HG03460 (cell line): Measurements from ENCODE around the gene OCLN.
A peak's percentile ranks its signal among the peaks of the same experiment; 100 is the strongest.
"Not testable (repeated sequence)": the region's sequence is repeated elsewhere in the genome, so short reads cannot be mapped to it uniquely, and the experiment has no call there.

ENCODE experiments used
- ATAC-seq: cut with Tn5 transposase; IDR thresholded peaks from one replicate; pipeline ENCODE4 v1.9.1; 2021; ENCODE audit not compliant: unreplicated experiment

OCLN gene

GRCh38 chr5:69489246-69489645 lies 3.3 kb upstream of the OCLN start:
- ATAC-seq, result no peak

- no peak for ATAC-seq
These were observed 1.6 kb upstream of the OCLN start for GRCh38 chr5:69491027-69491426.

GRCh38 chr5:69491838-69492390 lies 676 bp upstream of the OCLN start:
- no peak for ATAC-seq

DNA sequence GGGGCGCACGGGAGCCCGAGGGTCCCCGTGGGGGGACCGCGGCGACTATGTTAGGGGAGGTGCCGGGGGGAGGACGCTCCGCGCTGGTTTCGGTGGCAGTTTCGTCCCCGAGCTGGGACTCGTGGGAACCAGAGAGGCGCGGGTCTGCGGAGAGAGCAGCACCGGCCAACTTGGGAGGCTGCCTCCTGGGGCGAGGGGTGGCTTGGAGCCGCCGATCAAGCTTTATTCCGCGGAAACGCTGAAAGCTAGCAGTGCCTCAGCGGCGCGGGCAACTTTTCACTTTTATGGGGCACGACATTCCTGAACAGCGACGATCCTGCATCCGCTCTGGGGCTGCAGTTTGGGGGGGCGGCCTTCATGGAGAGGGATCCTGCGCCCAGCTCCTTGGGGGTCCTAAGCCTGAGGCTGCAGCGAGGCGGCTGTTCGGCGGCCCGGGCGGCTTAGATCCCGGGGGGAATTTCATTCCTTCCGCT lies 369 bp downstream of the OCLN start:
- peak; percentile 50 for ATAC-seq

DNA sequence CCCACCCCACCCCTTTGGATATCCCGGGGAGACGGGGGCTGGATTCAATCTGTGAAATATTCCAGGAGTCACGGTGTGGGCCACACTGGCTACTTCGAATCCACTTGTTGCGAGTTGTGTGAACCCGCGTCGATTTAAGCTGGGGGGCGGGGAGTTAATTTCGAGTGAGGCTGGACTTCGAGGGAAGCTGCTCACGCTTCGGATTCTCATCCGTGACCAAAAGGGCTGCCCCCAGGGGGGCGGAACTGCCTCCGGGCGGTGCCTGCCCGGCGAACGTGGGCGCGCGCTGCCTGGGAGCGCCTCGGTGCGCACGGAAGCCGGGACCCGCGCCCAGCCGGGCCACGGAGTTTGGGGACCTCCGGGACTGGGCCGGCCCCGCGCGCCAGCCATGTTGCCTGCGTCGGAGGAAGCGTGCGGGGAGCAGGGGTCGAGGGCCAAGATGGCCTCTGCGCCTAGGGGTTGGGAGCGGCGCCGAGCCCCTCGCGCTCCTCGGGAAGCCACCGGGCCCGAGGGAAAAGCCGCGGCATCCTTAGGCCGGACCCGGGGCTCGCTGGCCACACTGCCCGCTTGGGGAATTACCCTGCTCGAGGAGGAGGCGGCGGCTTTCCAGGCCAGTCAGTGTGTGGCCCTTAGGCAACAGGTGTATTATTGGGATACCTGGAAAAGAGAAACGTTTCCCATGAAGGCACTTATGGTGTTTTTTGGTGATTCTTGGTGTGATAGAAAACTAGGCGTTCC lies 975 bp downstream of the OCLN start:
- ATAC-seq, result peak; percentile 13

DNA sequence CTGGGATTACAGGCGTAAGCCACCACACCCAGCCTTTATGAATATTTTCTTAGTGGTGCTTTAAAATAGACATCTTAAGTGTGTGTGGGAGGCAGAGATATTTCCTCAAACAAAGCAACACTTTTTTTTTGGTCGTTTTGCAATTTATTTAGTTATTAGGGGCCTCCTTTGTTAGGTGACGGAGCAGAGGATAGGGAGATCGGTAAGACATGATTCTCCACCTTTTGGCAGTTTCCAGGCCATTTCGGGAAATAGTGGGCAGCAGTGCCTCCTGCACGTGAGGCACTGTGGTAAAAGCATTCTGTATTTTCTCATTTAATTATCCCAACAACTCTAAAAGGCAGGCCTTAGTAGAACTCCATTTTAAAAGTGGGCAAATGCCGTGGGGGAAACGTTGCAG lies 1.9 kb downstream of the OCLN start:
- ATAC-seq, result no peak

DNA sequence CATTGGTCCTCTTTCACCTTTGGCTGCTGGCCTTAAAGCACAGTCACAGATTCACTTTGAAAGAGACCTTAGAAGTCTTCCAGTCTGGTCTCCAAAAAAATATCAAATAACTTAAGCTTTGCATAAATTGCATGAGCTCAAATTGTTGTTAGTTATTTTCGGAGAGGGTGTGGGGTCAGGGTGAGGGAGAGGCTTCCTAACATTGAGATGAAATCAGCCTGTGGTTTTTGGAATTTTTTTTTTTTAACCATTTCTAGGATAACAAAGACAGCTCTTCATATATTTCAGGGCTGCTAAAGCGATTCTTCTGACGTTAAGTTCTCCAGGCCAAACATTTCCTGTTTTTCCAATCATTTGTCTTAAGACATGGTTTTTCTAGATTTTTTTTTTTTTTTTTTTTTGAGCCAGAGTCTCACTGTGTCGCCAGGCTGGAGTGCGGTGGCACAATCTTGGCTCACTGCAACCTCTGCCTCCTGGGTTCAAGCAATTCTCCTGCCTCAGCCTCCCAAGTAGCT lies 4.5 kb downstream of the OCLN start:
- ATAC-seq, result no peak

DNA sequence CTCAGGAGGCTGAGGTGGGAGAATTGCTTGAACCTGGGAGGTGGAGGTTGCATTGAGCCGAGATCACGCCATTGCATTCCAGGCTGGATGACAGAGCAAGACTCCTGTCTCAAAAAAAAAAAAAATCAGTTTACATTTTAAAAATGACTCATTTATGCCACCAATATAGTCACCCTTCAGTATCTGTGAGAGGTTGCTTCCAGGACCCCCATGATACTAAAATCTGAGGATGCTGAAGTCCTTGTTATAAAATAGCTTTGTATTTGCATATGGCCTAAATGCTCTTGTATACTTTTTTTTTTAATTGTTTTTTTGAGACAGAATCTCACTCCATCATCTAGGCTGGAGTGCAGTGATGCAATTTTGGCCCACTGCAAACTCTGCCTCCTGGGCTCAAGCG lies 5.8 kb downstream of the OCLN start:
- ATAC-seq, result no peak

GRCh38 chr5:69502367-69502766 lies 9.8 kb downstream of the OCLN start:
- no peak for ATAC-seq

GRCh38 chr5:69502767-69503488 lies 10.3 kb downstream of the OCLN start:
- no peak for ATAC-seq

GRCh38 chr5:69504036-69504435 lies 11.4 kb downstream of the OCLN start:
- no peak for ATAC-seq

- ATAC-seq, result no peak
These were observed 12.7 kb downstream of the OCLN start for GRCh38 chr5:69505306-69505705.

DNA sequence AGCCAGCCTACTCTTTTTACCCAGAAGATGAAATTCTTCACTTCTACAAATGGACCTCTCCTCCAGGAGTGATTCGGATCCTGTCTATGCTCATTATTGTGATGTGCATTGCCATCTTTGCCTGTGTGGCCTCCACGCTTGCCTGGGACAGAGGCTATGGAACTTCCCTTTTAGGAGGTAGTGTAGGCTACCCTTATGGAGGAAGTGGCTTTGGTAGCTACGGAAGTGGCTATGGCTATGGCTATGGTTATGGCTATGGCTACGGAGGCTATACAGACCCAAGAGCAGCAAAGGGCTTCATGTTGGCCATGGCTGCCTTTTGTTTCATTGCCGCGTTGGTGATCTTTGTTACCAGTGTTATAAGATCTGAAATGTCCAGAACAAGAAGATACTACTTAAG lies 16.6 kb downstream of the OCLN start:
- no peak for ATAC-seq

- ATAC-seq, result no peak
These were observed 18.1 kb downstream of the OCLN start for GRCh38 chr5:69510694-69511093.

DNA sequence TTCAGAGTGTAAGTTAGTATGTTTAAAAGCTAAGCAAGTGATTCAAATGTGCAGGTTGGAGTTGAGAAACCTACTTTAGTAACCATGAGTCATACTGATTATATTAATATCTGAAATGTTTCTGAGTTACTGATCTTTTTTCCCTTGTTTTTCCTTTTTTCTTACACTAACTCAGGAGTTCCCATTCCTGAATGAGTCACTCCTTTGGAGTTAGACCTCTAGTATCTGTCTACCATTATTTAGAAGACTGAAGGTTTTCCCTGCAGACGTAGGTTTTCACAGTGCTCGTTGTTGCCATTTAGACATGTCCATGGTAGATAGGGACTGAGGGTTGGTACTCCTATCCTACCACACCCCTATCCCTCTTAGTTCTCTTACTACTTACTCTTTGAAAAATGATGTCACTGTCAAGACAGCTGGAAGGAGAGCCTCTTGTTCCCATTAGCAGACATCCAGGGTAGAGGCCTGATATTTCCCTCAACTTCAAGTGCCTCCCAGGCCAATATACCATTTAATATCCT lies 20.2 kb downstream of the OCLN start:
- ATAC-seq, result no peak

- not testable (repeated sequence) for ATAC-seq
These were observed 23.0 kb downstream of the OCLN start for GRCh38 chr5:69515570-69515969.

DNA sequence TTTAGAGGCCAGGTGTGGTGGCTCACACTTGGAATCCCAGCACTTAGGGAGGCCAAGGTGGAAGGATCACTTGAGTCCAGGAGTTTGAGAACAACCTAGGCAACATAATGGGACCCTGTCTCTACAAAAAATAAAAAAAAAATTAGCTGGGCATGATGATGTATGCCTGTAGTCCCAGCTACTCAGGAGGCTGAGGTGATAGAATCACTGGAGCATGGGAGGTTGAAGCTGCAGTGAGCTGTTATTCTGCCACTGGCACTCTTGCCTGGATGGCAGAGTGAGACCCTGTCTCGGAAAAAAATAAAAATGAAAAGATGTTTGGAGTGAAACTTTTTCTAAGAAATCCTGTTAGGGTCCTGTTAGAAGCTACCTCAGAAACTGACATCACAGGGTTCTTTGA lies 24.2 kb downstream of the OCLN start:
- ATAC-seq, result no peak

GRCh38 chr5:69517763-69518212 lies 25.2 kb downstream of the OCLN start:
- no peak for ATAC-seq

GRCh38 chr5:69519285-69519684 lies 26.7 kb downstream of the OCLN start:
- no peak for ATAC-seq

DNA sequence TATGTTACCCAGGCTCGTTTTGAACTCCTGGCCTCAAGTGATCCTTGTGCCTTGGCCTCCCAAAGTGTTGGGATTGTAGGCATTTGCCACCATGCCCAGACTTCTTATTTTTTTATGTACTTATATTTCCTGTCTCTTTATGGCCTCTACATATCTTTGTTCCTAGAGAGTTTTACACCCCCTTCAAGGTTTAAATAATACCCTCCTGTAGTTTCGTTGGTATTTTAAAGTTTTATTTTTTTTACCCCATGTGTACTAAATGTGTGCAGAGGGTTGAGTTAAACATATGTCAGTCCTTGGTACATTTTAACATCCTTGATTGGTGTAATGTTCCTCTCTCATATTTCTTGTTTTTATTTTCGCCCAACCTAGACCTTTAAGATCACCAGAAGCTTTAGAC lies 29.4 kb downstream of the OCLN start:
- ATAC-seq, result no peak

- ATAC-seq, result no peak
These were observed 32.9 kb downstream of the OCLN start for GRCh38 chr5:69525490-69525889.

DNA sequence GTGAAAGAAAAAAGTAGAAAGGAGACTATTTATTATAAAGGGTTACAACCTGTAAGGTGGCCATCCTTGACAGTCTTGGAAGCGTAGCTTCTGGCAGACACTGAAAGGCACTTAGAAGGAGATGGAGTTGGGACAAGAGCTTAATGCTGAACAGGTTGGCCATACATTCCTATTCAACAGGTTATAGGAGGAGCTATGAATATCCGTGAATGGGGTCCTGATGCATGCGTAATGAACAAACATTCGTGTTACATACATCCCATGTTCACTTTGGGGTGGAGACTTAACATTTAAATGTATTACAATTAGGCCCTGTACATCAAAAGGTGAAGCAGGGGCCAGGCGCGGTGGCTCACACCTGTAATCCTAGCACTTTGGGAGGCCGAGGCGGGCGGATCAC lies 34.1 kb downstream of the OCLN start:
- ATAC-seq, result no peak
